ENCODE data around the gene HOXA5.

Gene HOXA5

GRCh38 chr7:27133409-27134231 lies 9.9 kb downstream of the HOXA5 start:
- peaks cover 4 to 10% of the 10 kb centered on the region in 2 experiments; a peak in 1 of 3 replicates for H3K36me3 ChIP-seq (ENCODE audit: control insufficient read depth in 2 of 2, insufficient read depth in 1 of 2, low read length in 2 of 2)
- H3K4me3 ChIP-seq (ENCODE audit: low read depth, low read length) = no peak overlapping the region
- peaks cover 66% of the 10 kb centered on the region for H3K4me1 ChIP-seq (ENCODE audit: control insufficient read depth, insufficient read depth, low read length)
- POLR2A ChIA-PET = interaction anchor here (0.6 to 1.4 kb wide), 2 partner anchors 10 to 25 kb away, joined by 3 read pairs; partner anchors contain the start of gene HOXA5
- H3K9me3 ChIP-seq (ENCODE audit: control insufficient read depth, insufficient read depth, low read depth, low read length) = no peaks in the 10 kb centered on the region
- CTCF ChIA-PET = interaction anchor here (0.8 to 1.9 kb wide), 6 partner anchors 10 to 764 kb away, joined by 3 to 7 read pairs (median 4); partner anchors contain the start of gene HOXA5
- peak overlapping the region; percentile 56; the same call in 1 of the 2 replicates for H3K27ac ChIP-seq (ENCODE audit: extremely low read depth, low read depth, low read length)
- TF ChIP-seq ZNF26 (tag by site-specific recombination; IDR thresholded peaks at IDR 0.05) (no peak), ZNF596 (tag by site-specific recombination; IDR thresholded peaks at IDR 0.05) (peak; percentile 43; the same call in 1 of the 2 replicates), GLIS2 (tag by site-specific recombination; IDR thresholded peaks at IDR 0.05) (no peak), PRDM1 (tag by site-specific recombination; IDR thresholded peaks at IDR 0.05) (peak; percentile 63; the same call in 1 of the 2 replicates), SALL2 (tag by site-specific recombination; IDR thresholded peaks at IDR 0.05; ENCODE audit: borderline replicate concordance) (no peak), ZBTB11 (tag by site-specific recombination; conservative IDR thresholded peaks at IDR 0.05; ENCODE audit: low read depth) (no peak), FEZF1 (tag by site-specific recombination; IDR thresholded peaks at IDR 0.05) (peak; percentile 80), ZFHX2 (tag by site-specific recombination; conservative IDR thresholded peaks at IDR 0.05) (no peak), WT1 (tag by site-specific recombination; IDR thresholded peaks at IDR 0.05) (peak; percentile 52), IKZF3 (tag by site-specific recombination; IDR thresholded peaks at IDR 0.05) (peak; percentile 75), MZF1 (tag by site-specific recombination; IDR thresholded peaks at IDR 0.05; ENCODE audit: borderline replicate concordance) (no peak), ZNF529 (tag by site-specific recombination; IDR thresholded peaks at IDR 0.05; ENCODE audit: insufficient replicate concordance) (no peak), ZNF221 (tag by site-specific recombination; IDR thresholded peaks at IDR 0.05; ENCODE audit: borderline replicate concordance) (no peak)
- TF ChIP-seq, protein P1, sequence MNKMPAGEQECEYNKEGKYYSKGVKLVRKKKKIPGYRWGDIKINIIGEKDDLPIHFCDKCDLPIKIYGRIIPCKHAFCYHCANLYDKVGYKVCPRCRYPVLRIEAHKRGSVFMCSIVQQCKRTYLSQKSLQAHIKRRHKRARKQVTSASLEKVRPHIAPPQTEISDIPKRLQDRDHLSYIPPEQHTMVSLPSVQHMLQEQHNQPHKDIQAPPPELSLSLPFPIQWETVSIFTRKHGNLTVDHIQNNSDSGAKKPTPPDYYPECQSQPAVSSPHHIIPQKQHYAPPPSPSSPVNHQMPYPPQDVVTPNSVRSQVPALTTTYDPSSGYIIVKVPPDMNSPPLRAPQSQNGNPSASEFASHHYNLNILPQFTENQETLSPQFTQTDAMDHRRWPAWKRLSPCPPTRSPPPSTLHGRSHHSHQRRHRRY (tag by site-specific recombination; IDR thresholded peaks at IDR 0.05) = no peak
- TF ChIP-seq, protein P2, sequence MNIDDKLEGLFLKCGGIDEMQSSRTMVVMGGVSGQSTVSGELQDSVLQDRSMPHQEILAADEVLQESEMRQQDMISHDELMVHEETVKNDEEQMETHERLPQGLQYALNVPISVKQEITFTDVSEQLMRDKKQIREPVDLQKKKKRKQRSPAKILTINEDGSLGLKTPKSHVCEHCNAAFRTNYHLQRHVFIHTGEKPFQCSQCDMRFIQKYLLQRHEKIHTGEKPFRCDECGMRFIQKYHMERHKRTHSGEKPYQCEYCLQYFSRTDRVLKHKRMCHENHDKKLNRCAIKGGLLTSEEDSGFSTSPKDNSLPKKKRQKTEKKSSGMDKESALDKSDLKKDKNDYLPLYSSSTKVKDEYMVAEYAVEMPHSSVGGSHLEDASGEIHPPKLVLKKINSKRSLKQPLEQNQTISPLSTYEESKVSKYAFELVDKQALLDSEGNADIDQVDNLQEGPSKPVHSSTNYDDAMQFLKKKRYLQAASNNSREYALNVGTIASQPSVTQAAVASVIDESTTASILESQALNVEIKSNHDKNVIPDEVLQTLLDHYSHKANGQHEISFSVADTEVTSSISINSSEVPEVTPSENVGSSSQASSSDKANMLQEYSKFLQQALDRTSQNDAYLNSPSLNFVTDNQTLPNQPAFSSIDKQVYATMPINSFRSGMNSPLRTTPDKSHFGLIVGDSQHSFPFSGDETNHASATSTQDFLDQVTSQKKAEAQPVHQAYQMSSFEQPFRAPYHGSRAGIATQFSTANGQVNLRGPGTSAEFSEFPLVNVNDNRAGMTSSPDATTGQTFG (tag by site-specific recombination; IDR thresholded peaks at IDR 0.05; ENCODE audit: borderline replicate concordance) = no peak
- TF ChIP-seq, protein P3, sequence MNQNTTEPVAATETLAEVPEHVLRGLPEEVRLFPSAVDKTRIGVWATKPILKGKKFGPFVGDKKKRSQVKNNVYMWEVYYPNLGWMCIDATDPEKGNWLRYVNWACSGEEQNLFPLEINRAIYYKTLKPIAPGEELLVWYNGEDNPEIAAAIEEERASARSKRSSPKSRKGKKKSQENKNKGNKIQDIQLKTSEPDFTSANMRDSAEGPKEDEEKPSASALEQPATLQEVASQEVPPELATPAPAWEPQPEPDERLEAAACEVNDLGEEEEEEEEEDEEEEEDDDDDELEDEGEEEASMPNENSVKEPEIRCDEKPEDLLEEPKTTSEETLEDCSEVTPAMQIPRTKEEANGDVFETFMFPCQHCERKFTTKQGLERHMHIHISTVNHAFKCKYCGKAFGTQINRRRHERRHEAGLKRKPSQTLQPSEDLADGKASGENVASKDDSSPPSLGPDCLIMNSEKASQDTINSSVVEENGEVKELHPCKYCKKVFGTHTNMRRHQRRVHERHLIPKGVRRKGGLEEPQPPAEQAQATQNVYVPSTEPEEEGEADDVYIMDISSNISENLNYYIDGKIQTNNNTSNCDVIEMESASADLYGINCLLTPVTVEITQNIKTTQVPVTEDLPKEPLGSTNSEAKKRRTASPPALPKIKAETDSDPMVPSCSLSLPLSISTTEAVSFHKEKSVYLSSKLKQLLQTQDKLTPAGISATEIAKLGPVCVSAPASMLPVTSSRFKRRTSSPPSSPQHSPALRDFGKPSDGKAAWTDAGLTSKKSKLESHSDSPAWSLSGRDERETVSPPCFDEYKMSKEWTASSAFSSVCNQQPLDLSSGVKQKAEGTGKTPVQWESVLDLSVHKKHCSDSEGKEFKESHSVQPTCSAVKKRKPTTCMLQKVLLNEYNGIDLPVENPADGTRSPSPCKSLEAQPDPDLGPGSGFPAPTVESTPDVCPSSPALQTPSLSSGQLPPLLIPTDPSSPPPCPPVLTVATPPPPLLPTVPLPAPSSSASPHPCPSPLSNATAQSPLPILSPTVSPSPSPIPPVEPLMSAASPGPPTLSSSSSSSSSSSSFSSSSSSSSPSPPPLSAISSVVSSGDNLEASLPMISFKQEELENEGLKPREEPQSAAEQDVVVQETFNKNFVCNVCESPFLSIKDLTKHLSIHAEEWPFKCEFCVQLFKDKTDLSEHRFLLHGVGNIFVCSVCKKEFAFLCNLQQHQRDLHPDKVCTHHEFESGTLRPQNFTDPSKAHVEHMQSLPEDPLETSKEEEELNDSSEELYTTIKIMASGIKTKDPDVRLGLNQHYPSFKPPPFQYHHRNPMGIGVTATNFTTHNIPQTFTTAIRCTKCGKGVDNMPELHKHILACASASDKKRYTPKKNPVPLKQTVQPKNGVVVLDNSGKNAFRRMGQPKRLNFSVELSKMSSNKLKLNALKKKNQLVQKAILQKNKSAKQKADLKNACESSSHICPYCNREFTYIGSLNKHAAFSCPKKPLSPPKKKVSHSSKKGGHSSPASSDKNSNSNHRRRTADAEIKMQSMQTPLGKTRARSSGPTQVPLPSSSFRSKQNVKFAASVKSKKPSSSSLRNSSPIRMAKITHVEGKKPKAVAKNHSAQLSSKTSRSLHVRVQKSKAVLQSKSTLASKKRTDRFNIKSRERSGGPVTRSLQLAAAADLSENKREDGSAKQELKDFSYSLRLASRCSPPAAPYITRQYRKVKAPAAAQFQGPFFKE (tag by site-specific recombination; IDR thresholded peaks at IDR 0.05; ENCODE audit: borderline replicate concordance) = no peak
- TF ChIP-seq, protein P4, sequence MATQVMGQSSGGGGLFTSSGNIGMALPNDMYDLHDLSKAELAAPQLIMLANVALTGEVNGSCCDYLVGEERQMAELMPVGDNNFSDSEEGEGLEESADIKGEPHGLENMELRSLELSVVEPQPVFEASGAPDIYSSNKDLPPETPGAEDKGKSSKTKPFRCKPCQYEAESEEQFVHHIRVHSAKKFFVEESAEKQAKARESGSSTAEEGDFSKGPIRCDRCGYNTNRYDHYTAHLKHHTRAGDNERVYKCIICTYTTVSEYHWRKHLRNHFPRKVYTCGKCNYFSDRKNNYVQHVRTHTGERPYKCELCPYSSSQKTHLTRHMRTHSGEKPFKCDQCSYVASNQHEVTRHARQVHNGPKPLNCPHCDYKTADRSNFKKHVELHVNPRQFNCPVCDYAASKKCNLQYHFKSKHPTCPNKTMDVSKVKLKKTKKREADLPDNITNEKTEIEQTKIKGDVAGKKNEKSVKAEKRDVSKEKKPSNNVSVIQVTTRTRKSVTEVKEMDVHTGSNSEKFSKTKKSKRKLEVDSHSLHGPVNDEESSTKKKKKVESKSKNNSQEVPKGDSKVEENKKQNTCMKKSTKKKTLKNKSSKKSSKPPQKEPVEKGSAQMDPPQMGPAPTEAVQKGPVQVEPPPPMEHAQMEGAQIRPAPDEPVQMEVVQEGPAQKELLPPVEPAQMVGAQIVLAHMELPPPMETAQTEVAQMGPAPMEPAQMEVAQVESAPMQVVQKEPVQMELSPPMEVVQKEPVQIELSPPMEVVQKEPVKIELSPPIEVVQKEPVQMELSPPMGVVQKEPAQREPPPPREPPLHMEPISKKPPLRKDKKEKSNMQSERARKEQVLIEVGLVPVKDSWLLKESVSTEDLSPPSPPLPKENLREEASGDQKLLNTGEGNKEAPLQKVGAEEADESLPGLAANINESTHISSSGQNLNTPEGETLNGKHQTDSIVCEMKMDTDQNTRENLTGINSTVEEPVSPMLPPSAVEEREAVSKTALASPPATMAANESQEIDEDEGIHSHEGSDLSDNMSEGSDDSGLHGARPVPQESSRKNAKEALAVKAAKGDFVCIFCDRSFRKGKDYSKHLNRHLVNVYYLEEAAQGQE (tag by site-specific recombination; IDR thresholded peaks at IDR 0.05) = no peak
